HCEC 1CT (cell line): ENCODE data around the gene IER3.
"Not testable (repeated sequence)": the region's sequence is repeated elsewhere in the genome, so short reads cannot be mapped to it uniquely, and the experiment has no call there.

Experiments used
- DNase-seq: peaks from one replicate; pipeline ENCODE4 v3.0.0-alpha.2; 2017

Gene IER3

DNA sequence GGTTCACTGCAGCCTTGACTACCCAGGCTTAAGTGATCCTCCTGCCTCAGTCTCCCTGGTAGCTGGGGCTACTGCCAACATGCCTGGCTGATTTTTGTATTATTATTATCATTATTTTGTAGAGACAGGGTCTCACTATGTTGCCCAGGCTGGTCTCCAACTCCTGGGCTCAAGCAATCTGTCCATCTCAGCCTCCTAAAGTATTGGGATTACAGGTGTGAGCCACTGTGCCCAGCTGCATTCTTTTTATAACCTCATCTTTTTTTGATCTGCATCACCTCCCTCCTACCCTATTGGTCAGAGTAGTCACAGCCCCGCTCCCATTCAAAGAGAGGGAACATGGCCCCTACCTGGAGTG, 23.6 kb upstream of the IER3 start:
- no peak for DNase-seq

GRCh38 chr6:30767158-30767943, 23.0 kb upstream of the IER3 start:
- DNase-seq = no peak

DNA sequence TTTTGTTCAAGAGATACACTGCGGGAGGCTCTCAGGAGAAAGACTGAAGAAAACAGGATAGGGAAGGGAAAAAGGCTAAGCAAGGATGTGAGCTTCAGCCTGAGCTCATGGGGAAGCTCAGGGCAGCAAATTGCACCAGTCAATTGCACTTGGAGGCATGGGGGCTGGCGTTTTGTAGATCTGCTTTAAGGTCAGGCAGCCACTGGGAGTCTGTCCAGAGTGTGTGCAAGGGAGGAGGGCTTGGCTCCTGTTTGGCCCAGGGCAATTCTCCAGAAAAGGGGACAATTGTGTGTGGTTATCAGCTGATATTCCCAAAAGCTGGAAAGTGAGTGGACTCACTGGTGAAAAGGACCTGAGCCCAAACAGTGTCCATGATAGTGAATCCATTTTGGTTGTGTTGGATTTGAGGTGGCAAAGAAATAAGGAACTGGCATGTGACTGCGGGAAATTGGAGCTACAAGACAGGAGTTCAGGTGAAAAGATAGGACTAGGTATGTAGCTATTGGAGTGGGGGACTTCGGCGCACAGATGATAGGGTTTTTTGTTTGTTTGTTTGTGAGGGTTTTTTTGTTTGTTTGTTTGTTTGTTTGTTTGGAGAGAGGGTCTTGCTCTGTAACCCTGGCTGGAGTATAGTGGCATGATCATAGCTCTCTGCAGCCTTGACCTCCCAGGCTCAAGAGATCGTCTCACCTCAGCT, 22.3 kb upstream of the IER3 start:
- no peak for DNase-seq

- DNase-seq = not testable (repeated sequence)
Observed at GRCh38 chr6:30765495-30765894, 21.1 kb upstream of the IER3 start.

DNA sequence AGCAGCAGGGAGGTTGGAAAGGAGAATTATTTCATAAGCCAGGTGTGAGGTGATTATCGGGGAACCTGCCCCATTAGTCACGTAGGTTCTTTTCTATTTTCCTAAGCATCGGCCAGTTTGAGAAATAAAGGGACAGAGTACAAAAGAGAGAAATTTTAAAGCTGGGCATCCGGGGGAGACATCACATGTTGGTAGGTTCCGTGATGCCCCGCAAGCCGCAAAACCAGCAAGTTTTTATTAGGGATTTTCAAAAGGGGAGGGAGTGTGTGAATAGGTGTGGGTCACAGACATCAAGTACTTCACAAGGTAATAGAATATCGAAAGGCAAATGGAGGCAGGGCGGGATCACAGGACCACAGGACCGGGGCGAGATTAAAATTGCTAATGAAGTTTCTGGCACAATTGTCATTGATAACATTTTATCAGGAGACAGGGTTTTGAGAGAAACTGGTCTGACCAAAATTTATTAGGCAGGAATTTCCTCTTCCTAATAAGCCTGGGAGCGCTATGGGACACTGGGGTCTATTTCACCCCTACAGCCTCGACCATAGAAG, 20.2 kb upstream of the IER3 start:
- DNase-seq = not testable (repeated sequence)

DNA sequence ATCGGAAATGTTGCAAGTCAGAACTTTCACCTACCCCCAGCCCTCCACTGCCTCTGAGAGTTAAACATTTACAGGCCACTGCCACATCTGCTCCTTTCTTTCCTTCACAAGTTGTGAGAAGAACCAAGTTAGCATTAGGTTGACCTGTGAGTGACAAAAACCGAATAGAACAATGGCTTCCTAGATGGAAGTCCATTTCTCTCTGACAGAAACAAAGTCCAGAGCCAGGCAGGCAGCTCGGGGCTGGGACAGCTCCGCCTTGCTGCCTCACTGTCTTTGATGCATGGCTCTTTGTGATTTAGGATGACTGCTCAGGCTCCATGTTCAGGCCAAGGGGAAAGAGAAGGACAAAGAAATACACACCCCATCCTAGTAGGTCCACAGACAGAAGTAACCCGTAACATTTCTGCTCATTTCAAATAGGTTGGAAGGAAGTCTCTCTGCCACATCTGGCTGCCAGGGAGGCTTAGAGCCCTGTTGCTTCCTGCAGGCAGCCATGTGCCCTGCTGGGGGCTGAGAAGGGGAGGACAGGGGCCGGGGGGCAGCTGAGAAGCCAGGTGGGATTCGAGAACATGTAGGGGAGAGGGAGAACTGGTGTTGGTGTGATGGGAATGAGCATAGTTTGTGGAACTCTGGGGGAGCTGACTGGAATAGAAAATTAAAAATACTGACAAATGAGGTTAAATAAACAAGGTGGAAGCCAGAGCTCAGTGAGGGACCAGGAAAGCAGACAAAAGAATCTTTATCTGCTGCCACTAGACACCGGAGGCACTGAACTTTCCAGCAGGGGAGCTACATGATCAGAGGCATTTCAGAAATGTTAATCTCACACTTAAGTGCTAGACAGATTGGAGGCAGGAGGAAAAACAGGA, 19.5 kb upstream of the IER3 start:
- no peak for DNase-seq

- no peak for DNase-seq
Observed at GRCh38 chr6:30763155-30763617, 18.8 kb upstream of the IER3 start.

DNA sequence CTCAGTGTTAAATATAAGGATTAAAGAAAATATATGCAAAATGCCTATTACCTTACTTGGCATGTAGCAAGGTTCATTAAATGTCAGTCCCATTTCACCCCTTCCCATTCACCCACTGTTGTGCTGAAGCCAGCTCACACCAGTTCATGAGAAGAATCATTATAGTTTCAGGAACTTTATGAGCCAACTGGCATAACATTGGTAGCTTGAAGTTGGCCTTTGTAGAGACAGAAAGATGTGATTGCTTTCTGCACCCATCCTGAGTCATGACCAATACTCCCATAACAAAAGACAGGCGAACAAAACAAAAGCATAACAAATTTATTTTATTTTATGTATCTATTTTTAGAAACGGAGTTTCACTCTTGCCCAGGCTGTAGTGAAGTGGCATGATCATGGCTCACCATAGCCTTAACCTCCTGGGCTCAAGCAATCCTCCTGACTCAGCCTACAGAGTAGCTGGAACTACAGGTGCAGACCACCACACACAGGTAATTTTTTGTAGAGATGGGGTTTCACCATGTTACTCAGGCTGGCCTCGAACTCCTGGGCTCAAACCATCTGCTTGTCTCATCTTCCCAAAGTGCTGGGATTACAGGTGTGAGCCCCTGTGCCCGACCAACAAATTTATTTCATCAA, 17.6 kb upstream of the IER3 start:
- DNase-seq = no peak

DNA sequence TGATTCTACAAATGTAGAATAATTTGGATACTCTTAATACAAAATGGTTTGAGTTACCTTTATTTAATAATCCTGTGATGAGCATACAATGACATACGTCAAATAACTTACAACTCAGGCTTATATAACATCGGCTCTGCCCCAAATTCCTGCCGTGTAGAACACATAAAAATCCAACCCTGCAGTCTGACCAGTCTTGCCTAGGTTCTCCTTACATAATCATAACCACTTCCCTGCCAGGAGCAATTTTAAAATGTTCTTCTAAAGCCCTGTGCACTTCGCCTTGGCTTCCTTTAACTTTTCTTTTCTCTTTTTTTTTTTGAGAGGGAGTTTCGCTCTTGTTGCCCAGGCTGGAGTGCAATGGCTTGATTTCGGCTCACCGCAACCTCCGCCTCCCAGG, 16.2 kb upstream of the IER3 start:
- no peak for DNase-seq

DNA sequence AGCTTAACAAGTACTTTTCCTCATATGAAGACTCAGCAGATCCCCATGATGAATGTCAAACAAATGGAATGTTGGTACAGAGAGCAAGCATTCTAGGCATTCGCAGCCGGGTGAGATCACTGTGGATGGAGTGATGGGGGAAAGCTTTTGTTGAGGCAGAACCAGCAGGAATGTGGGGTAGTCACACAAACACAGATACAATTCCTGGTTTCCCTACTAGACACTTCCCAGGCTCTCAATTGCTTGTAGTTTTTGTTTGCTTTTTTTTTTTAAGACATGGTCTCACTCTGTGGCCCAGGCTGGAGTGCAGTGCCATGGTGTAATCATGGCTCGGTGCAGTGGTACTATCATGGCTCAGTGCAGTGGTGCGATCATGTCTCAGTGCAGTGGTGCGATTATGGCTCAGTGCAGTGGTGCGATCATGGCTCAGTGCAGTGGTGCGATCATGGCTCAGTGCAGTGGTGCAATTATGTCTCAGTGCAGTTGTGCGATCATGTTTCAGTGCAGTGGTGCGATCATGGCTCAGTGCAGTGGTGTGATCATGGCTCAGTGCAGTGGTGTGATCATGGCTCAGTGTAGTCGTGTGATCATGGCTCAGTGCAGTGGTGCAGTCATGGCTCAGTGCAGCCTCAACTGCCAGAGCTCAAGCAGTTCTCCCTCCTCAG, 15.4 kb upstream of the IER3 start:
- peak; percentile 96 for DNase-seq

DNA sequence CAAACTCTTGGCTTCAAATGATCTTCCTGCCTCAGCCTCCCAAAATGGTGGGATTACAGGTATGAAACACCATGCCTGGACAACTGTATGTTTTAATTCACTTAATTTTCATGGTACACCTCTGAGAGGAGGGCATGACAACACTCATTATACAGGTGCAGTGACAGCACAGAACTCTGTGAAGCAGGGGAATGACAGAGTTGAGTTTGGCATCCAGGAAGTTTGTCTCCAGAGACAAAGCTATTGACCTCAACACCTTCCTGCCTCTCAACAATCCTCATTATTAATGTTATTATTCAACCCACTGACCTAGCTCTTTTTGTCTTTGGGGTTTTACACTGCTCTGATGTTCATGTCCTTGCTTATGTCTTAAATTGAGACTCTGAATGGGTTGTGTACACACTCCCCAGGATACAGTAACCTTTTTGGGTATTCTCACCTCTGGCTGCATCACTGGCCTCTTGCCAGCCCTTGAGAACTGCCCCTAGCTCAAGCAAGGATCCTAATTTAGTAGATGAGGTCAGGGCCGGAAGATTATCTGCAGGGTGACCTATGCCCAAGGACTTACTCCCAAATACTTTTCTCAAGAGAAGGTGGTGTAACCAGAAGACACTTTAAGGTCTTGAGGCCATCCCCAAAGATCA, 13.0 kb upstream of the IER3 start:
- DNase-seq = no peak

DNA sequence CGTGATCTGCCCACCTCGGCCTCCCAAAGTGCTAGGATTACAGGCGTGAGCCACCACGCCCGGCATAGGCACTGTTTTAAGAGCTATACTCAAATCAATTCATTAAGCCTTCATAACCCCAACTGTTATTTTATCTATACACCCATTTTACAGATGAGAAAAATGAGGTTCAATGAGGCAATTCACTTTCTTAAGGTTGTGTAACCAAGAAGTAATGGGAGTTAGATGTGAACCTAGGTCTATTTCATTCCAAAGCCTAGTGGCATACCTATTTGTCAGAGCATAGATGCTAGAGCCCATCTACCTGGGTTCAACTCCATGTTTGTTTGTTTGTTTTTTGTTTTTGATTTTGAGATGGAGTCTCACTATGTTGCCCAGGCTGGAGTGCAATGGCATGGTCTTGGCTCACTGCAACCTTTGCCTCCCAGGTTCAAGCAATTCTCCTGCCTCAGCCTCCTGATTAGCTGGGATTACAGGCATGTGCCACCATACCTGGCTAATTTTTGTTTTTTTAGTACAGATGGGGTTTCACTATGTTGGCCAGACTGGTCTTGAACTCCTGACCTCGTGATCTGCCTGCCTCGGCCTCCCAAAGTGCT, 12.2 kb upstream of the IER3 start:
- not testable (repeated sequence) for DNase-seq

GRCh38 chr6:30754631-30755030, 10.3 kb upstream of the IER3 start:
- DNase-seq = peak; percentile 90

DNA sequence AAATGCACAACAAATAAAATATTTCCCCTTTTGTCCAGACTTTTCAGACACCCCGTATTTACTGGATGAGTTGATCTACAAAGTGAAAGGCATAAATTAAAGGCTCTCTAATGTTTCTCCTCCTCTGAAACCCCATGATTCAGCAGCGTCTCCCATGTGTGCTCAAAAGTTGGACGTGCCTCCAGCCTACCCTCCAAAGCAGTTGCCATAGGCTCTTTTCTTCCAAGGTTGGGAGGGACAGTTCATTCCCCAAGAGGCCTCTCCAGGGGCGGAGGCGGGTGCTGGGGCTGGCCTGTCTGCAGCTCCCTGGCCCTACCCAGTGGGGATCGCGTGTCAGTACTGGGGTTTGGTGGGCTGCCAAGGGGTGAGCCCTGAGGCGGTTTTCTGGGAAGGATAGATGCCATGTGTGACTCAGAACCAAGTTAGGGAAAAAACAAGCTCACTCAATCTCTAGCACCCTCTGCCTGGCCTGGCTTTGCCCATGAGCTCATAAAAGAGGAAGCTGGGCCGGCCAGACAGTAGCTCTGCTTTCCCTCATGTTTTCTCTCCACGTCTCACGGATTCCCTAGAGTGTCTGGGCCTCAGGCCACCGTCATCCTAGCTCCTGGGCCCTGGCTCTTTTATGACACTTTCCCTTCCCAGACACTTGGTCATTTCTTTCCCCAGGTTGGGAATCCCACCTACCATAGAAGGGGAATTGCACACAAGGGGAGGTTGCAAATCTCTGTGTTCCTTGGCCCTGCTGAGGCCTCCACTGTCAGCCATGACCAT, 8.0 kb upstream of the IER3 start:
- DNase-seq = peak; percentile 100

GRCh38 chr6:30750379-30750668, 6.0 kb upstream of the IER3 start:
- DNase-seq = no peak

GRCh38 chr6:30749554-30750378, 5.4 kb upstream of the IER3 start:
- no peak for DNase-seq

GRCh38 chr6:30748851-30749540, 4.6 kb upstream of the IER3 start:
- no peak for DNase-seq

- no peak for DNase-seq
Observed at GRCh38 chr6:30747902-30748769, 3.8 kb upstream of the IER3 start.
